GM12878 (cell line): ENCODE results near the gene MLEC.

ENCODE experiments used
- BHLHE40 ChIP-seq, 2 experiments: fragments of 450-650 bp in 1 of 2; IDR thresholded peaks; 2 replicates each; pipeline ENCODE4 v1.6.1; 2011 to 2017; ENCODE audit warnings: low read depth in 2 of 2, borderline replicate concordance in 1 of 2, improper control_type of control experiment in 1 of 2, low read length in 1 of 2, mild to moderate bottlenecking in 1 of 2
- CREB1 ChIP-seq: IDR thresholded peaks from 2 replicates; pipeline ENCODE4 v1.6.1; 2012; ENCODE audit warnings: low read depth, mild to moderate bottlenecking, inconsistent platforms
- EZH2 ChIP-seq: IDR thresholded peaks from 2 replicates; pipeline ENCODE4 v1.6.1; 2012; ENCODE audit warnings: low read depth, mild to moderate bottlenecking, control low read depth, inconsistent platforms, low read length, borderline replicate concordance; ENCODE audit not compliant: control insufficient read depth
- POLR2A ChIP-seq: IDR thresholded peaks from 2 replicates; pipeline ENCODE4 v1.6.1; 2011; ENCODE audit warnings: low read depth, mild to moderate bottlenecking, low read length
- RAD21 ChIP-seq: IDR thresholded peaks from 2 replicates; pipeline ENCODE4 v1.6.1; 2011; ENCODE audit warnings: mild to moderate bottlenecking, low read depth, low read length, moderate library complexity; ENCODE audit not compliant: insufficient read depth
- RFX5 ChIP-seq: IDR thresholded peaks from 2 replicates; pipeline ENCODE4 v1.6.1; 2011; ENCODE audit warnings: low read depth, low read length, improper control_type of control experiment
- SRF ChIP-seq, 2 experiments: IDR thresholded peaks; 2 replicates each; pipeline ENCODE4 v1.6.1; 2011; ENCODE audit warnings: low read depth in 2 of 2, low read length in 2 of 2, mild to moderate bottlenecking in 1 of 2, moderate library complexity in 1 of 2
- SUPT20H ChIP-seq: IDR thresholded peaks from 2 replicates; pipeline ENCODE4 v1.6.1; 2011; ENCODE audit warnings: low read depth, mild to moderate bottlenecking, low read length, moderate library complexity, borderline replicate concordance; ENCODE audit not compliant: control insufficient read depth
- TARDBP ChIP-seq: IDR thresholded peaks from 2 replicates; pipeline ENCODE4 v1.6.1; 2016; ENCODE audit warnings: borderline replicate concordance
- TCF3 ChIP-seq: IDR thresholded peaks from 2 replicates; pipeline ENCODE4 v1.6.1; 2012; ENCODE audit warnings: low read depth, mild to moderate bottlenecking, low read length, borderline replicate concordance; ENCODE audit not compliant: insufficient read depth
- TF ChIP-seq, protein P1 (sequence below), 3 experiments: IDR thresholded peaks in 2 of 3; conservative IDR thresholded peaks in 1 of 3; 2 replicates each; pipeline ENCODE4 v1.5.1; 2011; ENCODE audit warnings: low read depth in 3 of 3, low read length in 3 of 3, mild to moderate bottlenecking in 3 of 3, control low read depth in 2 of 3, moderate library complexity in 2 of 3, inconsistent platforms in 1 of 3, mixed read lengths in 1 of 3; ENCODE audit not compliant: control insufficient read depth in 2 of 3, insufficient read depth in 1 of 3; ENCODE audit errors: extremely low read depth in 1 of 3
- TF ChIP-seq, protein P2 (sequence below): IDR thresholded peaks from 2 replicates; pipeline ENCODE4 v1.6.1; 2011; ENCODE audit warnings: low read depth, low read length, improper control_type of control experiment, borderline replicate concordance
- TF ChIP-seq, protein P3 (sequence below): fragments of 450-650 bp; IDR thresholded peaks from 2 replicates; pipeline ENCODE4 v1.6.1; 2017; ENCODE audit warnings: mild to moderate bottlenecking, low read depth, inconsistent platforms; ENCODE audit not compliant: poor library complexity, severe bottlenecking
- TF ChIP-seq, protein P4 (sequence below): fragments of 450-650 bp; IDR thresholded peaks from 2 replicates; pipeline ENCODE4 v1.6.1; 2016; ENCODE audit warnings: mild to moderate bottlenecking

DNA sequence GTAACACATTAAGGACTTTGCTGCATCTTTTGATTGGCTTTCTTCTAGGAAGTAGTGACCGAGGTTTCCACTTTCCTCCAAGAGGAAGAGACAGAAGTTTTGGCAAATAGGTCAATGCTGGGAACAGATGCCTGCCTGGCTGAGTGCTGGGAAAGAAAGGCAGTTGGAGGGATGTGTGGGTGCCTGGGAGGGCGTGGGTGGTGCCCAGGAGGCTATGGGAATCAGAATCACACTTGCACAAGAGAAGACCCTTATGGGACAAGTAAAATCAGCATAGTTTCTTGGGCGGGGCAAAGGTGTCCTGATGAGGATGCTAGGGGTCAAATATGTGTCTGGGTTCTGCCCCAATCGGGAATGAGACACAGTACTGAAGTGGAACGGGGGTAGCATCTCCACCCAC, 37.8 kb downstream of the MLEC start:
- no peak for TF ChIP-seq POLR2A
- TF ChIP-seq, protein P1, sequence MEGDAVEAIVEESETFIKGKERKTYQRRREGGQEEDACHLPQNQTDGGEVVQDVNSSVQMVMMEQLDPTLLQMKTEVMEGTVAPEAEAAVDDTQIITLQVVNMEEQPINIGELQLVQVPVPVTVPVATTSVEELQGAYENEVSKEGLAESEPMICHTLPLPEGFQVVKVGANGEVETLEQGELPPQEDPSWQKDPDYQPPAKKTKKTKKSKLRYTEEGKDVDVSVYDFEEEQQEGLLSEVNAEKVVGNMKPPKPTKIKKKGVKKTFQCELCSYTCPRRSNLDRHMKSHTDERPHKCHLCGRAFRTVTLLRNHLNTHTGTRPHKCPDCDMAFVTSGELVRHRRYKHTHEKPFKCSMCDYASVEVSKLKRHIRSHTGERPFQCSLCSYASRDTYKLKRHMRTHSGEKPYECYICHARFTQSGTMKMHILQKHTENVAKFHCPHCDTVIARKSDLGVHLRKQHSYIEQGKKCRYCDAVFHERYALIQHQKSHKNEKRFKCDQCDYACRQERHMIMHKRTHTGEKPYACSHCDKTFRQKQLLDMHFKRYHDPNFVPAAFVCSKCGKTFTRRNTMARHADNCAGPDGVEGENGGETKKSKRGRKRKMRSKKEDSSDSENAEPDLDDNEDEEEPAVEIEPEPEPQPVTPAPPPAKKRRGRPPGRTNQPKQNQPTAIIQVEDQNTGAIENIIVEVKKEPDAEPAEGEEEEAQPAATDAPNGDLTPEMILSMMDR (IDR thresholded peaks at IDR 0.05 in 2 of 3, conservative IDR thresholded peaks at IDR 0.05 in 1 of 3; ENCODE audit: control insufficient read depth in 2 of 3, extremely low read depth in 1 of 3, insufficient read depth in 1 of 3, low read depth in 3 of 3, low read length in 3 of 3), result no peak
- TF ChIP-seq, protein P2, sequence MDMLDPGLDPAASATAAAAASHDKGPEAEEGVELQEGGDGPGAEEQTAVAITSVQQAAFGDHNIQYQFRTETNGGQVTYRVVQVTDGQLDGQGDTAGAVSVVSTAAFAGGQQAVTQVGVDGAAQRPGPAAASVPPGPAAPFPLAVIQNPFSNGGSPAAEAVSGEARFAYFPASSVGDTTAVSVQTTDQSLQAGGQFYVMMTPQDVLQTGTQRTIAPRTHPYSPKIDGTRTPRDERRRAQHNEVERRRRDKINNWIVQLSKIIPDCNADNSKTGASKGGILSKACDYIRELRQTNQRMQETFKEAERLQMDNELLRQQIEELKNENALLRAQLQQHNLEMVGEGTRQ, result no peak
- TF ChIP-seq, protein P3, sequence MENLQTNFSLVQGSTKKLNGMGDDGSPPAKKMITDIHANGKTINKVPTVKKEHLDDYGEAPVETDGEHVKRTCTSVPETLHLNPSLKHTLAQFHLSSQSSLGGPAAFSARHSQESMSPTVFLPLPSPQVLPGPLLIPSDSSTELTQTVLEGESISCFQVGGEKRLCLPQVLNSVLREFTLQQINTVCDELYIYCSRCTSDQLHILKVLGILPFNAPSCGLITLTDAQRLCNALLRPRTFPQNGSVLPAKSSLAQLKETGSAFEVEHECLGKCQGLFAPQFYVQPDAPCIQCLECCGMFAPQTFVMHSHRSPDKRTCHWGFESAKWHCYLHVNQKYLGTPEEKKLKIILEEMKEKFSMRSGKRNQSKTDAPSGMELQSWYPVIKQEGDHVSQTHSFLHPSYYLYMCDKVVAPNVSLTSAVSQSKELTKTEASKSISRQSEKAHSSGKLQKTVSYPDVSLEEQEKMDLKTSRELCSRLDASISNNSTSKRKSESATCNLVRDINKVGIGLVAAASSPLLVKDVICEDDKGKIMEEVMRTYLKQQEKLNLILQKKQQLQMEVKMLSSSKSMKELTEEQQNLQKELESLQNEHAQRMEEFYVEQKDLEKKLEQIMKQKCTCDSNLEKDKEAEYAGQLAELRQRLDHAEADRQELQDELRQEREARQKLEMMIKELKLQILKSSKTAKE, result no peak
- no peak for TF ChIP-seq SUPT20H
- no peak for TF ChIP-seq RFX5
- no peak for TF ChIP-seq RAD21
- TF ChIP-seq BHLHE40 (IDR thresholded peaks at IDR 0.05; ENCODE audit: borderline replicate concordance in 1 of 2, low read depth in 2 of 2, low read length in 1 of 2), result no peak
- no peak for TF ChIP-seq TARDBP
- TF ChIP-seq EZH2, result no peak
- no peak for TF ChIP-seq TCF3
- TF ChIP-seq CREB1, result no peak
- TF ChIP-seq, protein P4, sequence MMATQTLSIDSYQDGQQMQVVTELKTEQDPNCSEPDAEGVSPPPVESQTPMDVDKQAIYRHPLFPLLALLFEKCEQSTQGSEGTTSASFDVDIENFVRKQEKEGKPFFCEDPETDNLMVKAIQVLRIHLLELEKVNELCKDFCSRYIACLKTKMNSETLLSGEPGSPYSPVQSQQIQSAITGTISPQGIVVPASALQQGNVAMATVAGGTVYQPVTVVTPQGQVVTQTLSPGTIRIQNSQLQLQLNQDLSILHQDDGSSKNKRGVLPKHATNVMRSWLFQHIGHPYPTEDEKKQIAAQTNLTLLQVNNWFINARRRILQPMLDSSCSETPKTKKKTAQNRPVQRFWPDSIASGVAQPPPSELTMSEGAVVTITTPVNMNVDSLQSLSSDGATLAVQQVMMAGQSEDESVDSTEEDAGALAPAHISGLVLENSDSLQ, result no peak
- TF ChIP-seq SRF (IDR thresholded peaks at IDR 0.05; ENCODE audit: low read depth in 2 of 2, low read length in 2 of 2), result no peak
